ENCODE measurements around the gene TTC39C. TPM values are rescaled to one million over a fixed set of nuclear protein-coding genes. Genes with fewer than 3 reads are reported as not detected.
A peak's percentile ranks its signal among the peaks of the same experiment; 100 is the strongest.

TTC39C gene
- total RNA-seq, 1 donor, result 42.7 TPM

DNA sequence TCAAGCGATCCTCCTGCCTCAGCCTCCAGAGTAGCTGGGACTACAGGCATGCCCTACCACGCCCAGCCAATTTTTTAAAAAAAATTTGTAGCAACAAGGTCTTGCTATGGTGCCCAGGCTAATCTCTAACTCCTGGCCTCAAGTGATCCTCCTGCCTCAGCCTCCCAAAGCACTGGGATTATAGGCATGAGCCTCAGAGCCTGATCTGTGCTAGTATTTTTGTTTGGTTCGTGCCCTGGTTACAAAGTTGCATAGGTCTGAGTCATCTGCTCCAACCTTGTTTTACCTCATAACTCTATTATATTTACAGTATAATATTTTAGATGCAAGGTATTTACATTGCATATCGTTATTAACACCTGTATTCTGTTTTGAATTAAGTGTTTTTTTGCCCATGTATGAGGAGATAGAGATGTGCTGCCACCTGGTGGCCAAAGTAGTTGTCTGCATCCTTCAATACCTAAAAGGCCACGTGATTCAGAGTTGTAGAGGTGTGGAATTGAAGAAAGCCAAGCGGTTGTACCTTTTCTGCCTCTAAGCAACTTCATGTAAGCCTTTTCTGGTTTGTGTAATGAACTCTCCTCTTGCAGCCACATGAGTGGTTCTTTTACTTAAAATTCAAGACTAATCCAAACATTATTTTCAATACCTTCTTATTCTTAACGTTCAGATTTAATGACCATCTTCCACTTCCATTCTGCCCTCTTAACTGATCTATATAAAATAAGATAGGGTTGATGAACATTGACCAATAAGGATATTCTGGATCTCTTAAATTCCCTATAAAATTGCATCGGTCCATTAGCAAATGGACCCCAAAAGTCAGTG, 104.4 kb downstream of the TTC39C start:
- no peak overlapping the region for H3K27ac ChIP-seq (ENCODE audit: low read depth, low read length)
- H3K9me3 ChIP-seq (ENCODE audit: low read depth, low read length), result no peaks in the 10 kb centered on the region
- H3K79me2 ChIP-seq (ENCODE audit: insufficient read depth, low read length), result no peaks in the 10 kb centered on the region
- H3K4me2 ChIP-seq (ENCODE audit: insufficient read depth, low read length), result no peak overlapping the region
- no peak overlapping the region for H3K4me3 ChIP-seq (ENCODE audit: insufficient read depth, low read length)
- no peaks in the 10 kb centered on the region for H3K27me3 ChIP-seq (ENCODE audit: insufficient read depth, low read length)
- peaks cover 13% of the 10 kb centered on the region for H3K36me3 ChIP-seq (ENCODE audit: insufficient read depth, low read length)
- H2AFZ ChIP-seq (ENCODE audit: low read length), result no peak overlapping the region
- DNase-seq (ENCODE audit: insufficient read length, low spot score, missing footprints), result peak; percentile 83
- TF ChIP-seq, protein P1, sequence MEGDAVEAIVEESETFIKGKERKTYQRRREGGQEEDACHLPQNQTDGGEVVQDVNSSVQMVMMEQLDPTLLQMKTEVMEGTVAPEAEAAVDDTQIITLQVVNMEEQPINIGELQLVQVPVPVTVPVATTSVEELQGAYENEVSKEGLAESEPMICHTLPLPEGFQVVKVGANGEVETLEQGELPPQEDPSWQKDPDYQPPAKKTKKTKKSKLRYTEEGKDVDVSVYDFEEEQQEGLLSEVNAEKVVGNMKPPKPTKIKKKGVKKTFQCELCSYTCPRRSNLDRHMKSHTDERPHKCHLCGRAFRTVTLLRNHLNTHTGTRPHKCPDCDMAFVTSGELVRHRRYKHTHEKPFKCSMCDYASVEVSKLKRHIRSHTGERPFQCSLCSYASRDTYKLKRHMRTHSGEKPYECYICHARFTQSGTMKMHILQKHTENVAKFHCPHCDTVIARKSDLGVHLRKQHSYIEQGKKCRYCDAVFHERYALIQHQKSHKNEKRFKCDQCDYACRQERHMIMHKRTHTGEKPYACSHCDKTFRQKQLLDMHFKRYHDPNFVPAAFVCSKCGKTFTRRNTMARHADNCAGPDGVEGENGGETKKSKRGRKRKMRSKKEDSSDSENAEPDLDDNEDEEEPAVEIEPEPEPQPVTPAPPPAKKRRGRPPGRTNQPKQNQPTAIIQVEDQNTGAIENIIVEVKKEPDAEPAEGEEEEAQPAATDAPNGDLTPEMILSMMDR (IDR thresholded peaks at IDR 0.05; ENCODE audit: extremely low read depth, low read depth, low read length), result peak; percentile 82
- no peaks in the 10 kb centered on the region for H3K4me1 ChIP-seq (ENCODE audit: insufficient read depth, low read length)
- no peaks in the 10 kb centered on the region for H4K20me1 ChIP-seq (ENCODE audit: insufficient read depth, low read length)

DNA sequence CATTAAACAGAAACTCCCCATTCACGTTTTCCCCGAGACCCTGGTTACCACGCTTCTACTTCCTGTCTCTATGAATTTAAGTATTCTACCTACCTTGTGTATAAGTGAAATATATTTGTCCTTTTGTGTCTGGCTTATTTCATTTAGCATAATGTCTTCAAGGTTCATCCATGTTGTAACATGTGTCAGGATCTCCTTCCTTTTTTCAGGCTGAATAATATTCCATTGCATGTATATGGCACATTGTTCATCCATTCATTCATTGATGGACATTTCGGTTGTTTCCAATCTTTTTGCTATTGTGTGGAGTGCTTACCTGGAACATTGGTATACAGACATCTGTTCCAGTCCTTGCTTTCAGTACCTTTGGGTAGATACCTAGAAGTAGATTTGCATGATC, 106.1 kb downstream of the TTC39C start:
- no peak for DNase-seq (ENCODE audit: insufficient read length, low spot score, missing footprints)
- Histone ChIP-seq H3K4me1 (ENCODE audit: insufficient read depth, low read length) (peaks cover under 1% of the 10 kb centered on the region), H2AFZ (ENCODE audit: low read length) (no peak overlapping the region)

DNA sequence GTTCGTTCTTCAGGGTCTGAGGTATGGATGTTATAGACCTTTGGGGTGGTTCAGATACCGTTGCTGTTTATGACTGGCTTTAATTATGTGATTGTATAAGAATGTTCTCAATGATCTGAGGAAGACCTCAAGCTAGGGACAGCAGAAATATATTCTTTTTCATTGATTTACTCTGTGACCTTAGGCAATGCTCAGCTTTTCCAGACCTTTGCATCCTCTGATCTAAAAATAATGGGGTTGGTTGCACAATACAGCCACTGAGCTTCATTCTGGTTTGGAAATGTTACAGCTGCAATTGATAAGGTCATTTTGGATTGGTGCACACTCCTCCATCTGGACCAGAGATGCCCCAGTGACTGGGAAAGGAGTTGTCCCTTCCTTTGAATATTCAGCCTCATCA, 107.1 kb downstream of the TTC39C start:
- Histone ChIP-seq H3K9me3 (ENCODE audit: low read depth, low read length) (no peaks in the 10 kb centered on the region), H4K20me1 (ENCODE audit: insufficient read depth, low read length) (no peaks in the 10 kb centered on the region), H3K27me3 (ENCODE audit: insufficient read depth, low read length) (no peaks in the 10 kb centered on the region), H3K79me2 (ENCODE audit: insufficient read depth, low read length) (no peaks in the 10 kb centered on the region), H3K36me3 (ENCODE audit: insufficient read depth, low read length) (peaks cover 13% of the 10 kb centered on the region), H3K27ac (ENCODE audit: low read depth, low read length) (no peak overlapping the region), H2AFZ (ENCODE audit: low read length) (no peak overlapping the region), H3K4me3 (ENCODE audit: insufficient read depth, low read length) (no peak overlapping the region), H3K4me2 (ENCODE audit: insufficient read depth, low read length) (no peak overlapping the region), H3K4me1 (ENCODE audit: insufficient read depth, low read length) (peaks cover 5% of the 10 kb centered on the region)
- no peak for DNase-seq (ENCODE audit: insufficient read length, low spot score, missing footprints)
- TF ChIP-seq, protein P1 (IDR thresholded peaks at IDR 0.05; ENCODE audit: extremely low read depth, low read depth, low read length), result no peak

More for the DNA sequence above, 106.1 kb downstream of the TTC39C start:
- Histone ChIP-seq H3K4me2 (ENCODE audit: insufficient read depth, low read length) (no peak overlapping the region), H3K27ac (ENCODE audit: low read depth, low read length) (no peak overlapping the region), H3K4me3 (ENCODE audit: insufficient read depth, low read length) (no peak overlapping the region), H3K27me3 (ENCODE audit: insufficient read depth, low read length) (no peaks in the 10 kb centered on the region), H4K20me1 (ENCODE audit: insufficient read depth, low read length) (no peaks in the 10 kb centered on the region), H3K36me3 (ENCODE audit: insufficient read depth, low read length) (peaks cover 13% of the 10 kb centered on the region), H3K9me3 (ENCODE audit: low read depth, low read length) (no peaks in the 10 kb centered on the region), H3K79me2 (ENCODE audit: insufficient read depth, low read length) (no peaks in the 10 kb centered on the region)
- TF ChIP-seq, protein P1 (IDR thresholded peaks at IDR 0.05; ENCODE audit: extremely low read depth, low read depth, low read length), result no peak

DNA sequence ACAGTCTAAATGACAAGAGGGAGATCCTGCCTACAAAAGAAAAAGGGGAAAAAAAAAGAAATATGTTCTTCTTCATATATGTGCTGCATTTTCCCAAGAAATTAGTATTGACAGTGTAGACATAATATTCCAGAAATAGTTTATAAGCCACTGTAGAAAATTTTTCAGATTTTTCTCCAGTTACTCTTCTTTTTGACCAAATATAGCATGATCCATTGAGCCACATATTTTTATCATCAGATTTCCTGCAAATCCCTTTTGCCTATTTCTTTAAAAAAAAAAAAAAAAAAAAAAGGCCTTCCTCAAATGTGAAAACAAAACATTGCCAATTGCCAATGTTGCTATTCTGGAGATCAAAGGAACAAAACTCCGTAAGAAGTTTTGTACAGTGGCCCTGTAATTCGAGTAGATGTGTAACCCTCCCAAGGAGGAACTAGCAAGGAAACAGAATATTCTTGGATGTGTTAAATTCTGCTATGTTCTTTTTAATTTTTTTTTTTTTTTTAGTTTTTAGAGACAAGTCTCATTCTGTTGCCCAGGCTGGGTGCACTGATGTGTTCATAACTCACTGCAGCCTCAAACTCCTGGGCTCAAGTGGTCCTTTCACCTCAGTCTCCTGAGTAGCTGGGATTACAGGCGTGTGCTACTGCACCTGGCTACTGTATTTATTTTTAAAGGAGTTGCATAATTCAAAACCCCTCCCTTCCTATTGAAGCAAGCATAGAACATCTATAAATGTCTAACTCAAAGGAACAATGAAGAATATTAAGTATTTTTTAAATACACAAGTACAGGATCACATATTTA, 111.8 kb downstream of the TTC39C start:
- Histone ChIP-seq H2AFZ (ENCODE audit: low read length) (no peak overlapping the region), H3K4me3 (ENCODE audit: insufficient read depth, low read length) (no peak overlapping the region), H3K27me3 (ENCODE audit: insufficient read depth, low read length) (no peaks in the 10 kb centered on the region), H3K4me2 (ENCODE audit: insufficient read depth, low read length) (no peak overlapping the region), H3K9me3 (ENCODE audit: low read depth, low read length) (no peaks in the 10 kb centered on the region), H4K20me1 (ENCODE audit: insufficient read depth, low read length) (no peaks in the 10 kb centered on the region), H3K4me1 (ENCODE audit: insufficient read depth, low read length) (peaks cover 5% of the 10 kb centered on the region), H3K79me2 (ENCODE audit: insufficient read depth, low read length) (no peaks in the 10 kb centered on the region), H3K36me3 (ENCODE audit: insufficient read depth, low read length) (peaks cover 5% of the 10 kb centered on the region), H3K27ac (ENCODE audit: low read depth, low read length) (no peak overlapping the region)
- TF ChIP-seq, protein P1 (IDR thresholded peaks at IDR 0.05; ENCODE audit: extremely low read depth, low read depth, low read length), result no peak
- no peak for DNase-seq (ENCODE audit: insufficient read length, low spot score, missing footprints)

All from osteoblast (primary cell).